Measurements from ENCODE around the gene ZCCHC2. TPM values are rescaled to one million over a fixed set of nuclear protein-coding genes. Genes with fewer than 3 reads are reported as not detected.

ZCCHC2 gene
- total and polyA plus RNA-seq, 2 of the 8 experiments (the other 6 are each of a cell fraction or from before 2014, with no cell fraction given), result 13.5 to 18.6 TPM

DNA sequence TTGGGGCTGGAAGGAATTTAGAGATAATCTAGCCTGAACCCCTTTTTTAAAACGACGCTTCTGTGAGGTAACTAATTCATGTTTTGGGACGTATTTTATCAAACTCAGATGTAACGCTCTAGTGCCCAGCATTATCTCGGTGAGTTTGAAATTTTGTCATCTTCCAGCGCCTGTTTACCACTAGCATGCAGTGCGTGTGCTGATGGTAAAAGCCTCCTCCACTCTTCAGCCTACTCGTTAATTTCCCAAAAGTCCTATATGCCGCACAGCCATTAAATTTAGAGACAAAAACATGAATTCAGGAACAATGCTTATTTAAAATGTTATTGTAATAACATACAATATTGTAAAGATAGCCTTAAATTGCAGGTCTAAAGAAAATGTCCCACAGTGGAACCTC is 2.8 kb downstream of the ZCCHC2 start:
- H3K4ac ChIP-seq (replicated peaks; ENCODE audit: insufficient read length, low read depth, low read length), result no peak overlapping the region
- POLR2A ChIA-PET (ENCODE audit: partially characterized antibody), result no interaction called here
- TF ChIP-seq RNF2 (IDR thresholded peaks at IDR 0.05; ENCODE audit: borderline replicate concordance, low read depth, low read length, missing control alignments, poor library complexity, severe bottlenecking), result peak; percentile 18
- no peak for TF ChIP-seq POU5F1 (IDR thresholded peaks at IDR 0.05; ENCODE audit: low read depth, low read length)
- H3K27me3 ChIP-seq (replicated peaks in 1 of 4; ENCODE audit: control insufficient read depth in 3 of 4, extremely low read depth in 1 of 4, insufficient read depth in 3 of 4, low read length in 3 of 4), result peaks cover 0 to 29% (median 17%) of the 10 kb centered on the region in 4 experiments; a peak in 6 of 7 replicates
- no peak overlapping the region for H2BK120ac ChIP-seq (replicated peaks; ENCODE audit: low read depth, low read length)
- DNase-seq (ENCODE audit: low read depth in 1 of 2, low spot score in 2 of 2), result no peak
- FAIRE-seq, result no peak
- CTCF ChIA-PET (ENCODE audit: partially characterized antibody), result interaction anchor here (0.8 kb wide), 1 partner anchor 61 kb away, joined by 3 read pairs; no protein-coding TSS in a partner anchor
- H2BK20ac ChIP-seq (ENCODE audit: low read length), result no peak overlapping the region
- no peaks in the 10 kb centered on the region for H3K9me3 ChIP-seq (ENCODE audit: insufficient read depth in 2 of 2, low read depth in 1 of 2, low read length in 1 of 2)
- H3K4me1 ChIP-seq (replicated peaks in 1 of 4; ENCODE audit: control insufficient read depth in 3 of 4, insufficient read depth in 4 of 4, low read length in 3 of 4), result peaks cover 0 to 11% (median 6%) of the 10 kb centered on the region in 4 experiments; a peak in 6 of 7 replicates
- no peak overlapping the region for H3K56ac ChIP-seq (replicated peaks; ENCODE audit: insufficient read length, low read depth, low read length)
- no peaks in the 10 kb centered on the region for H3K79me1 ChIP-seq (ENCODE audit: low read depth, low read length)
- H3K9ac ChIP-seq (replicated peaks in 1 of 4; ENCODE audit: extremely low read depth in 1 of 4, low read depth in 3 of 4, low read length in 3 of 4), result no peak overlapping the region
- no peak overlapping the region for H4K5ac ChIP-seq (ENCODE audit: insufficient read length, low read depth, low read length)
- H3K23me2 ChIP-seq (ENCODE audit: low read depth, low read length), result peaks cover 20% of the 10 kb centered on the region; the same call in 1 of the 2 replicates
- H2AK5ac ChIP-seq (ENCODE audit: low read depth, low read length), result no peak overlapping the region
- peaks cover 0 to 23% of the 10 kb centered on the region in 2 experiments; a peak in 2 of 4 replicates for H3K79me2 ChIP-seq (ENCODE audit: control insufficient read depth in 1 of 2, insufficient read depth in 2 of 2, low read length in 2 of 2)
- H2BK5ac ChIP-seq (ENCODE audit: low read depth, low read length), result no peak overlapping the region
- no peak overlapping the region for H2BK12ac ChIP-seq (ENCODE audit: low read depth, low read length)
- H3K23ac ChIP-seq (ENCODE audit: insufficient read length), result no peak overlapping the region
- H3K4me2 ChIP-seq (ENCODE audit: insufficient read depth in 1 of 2, low read depth in 2 of 2, low read length in 2 of 2), result peak overlapping the region; percentile 83 to 98
- H3K4me3 ChIP-seq (ENCODE audit: extremely low read depth in 1 of 4, insufficient read depth in 2 of 4, low read depth in 3 of 4, low read length in 4 of 4), result peak overlapping the region in 3 of 4 experiments; percentile 65 to 79 (median 65); a peak in 5 of 8 replicates
- H3K36me3 ChIP-seq (ENCODE audit: control insufficient read depth in 2 of 4, insufficient read depth in 4 of 4, low read length in 3 of 4), result no peaks in the 10 kb centered on the region
- no peak overlapping the region for H2AFZ ChIP-seq (ENCODE audit: low read length)
- peaks cover 8 to 19% of the 10 kb centered on the region in 2 experiments for H4K20me1 ChIP-seq (replicated peaks in 1 of 2; ENCODE audit: control insufficient read depth in 1 of 2, insufficient read depth in 2 of 2, low read length in 2 of 2)
- H2BK15ac ChIP-seq (ENCODE audit: low read length), result no peak overlapping the region
- WGBS, 2 experiments (ENCODE audit: extremely low coverage in 1 of 2, insufficient coverage in 1 of 2, insufficient read length in 1 of 2, insufficient replicate concordance in 2 of 2, low coverage in 1 of 2, low lambda C conversion rate in 2 of 2, missing lambda C conversion rate in 1 of 2), result 81% methylated on average over 9 of the region's 9 CpGs; no CpG with 5 or more reads in 1 of the 2 experiments
- H4K8ac ChIP-seq (ENCODE audit: extremely low read depth, insufficient read depth, low read length), result no peak overlapping the region
- no peak overlapping the region for H3K27ac ChIP-seq (ENCODE audit: low read depth, low read length)
- no peak overlapping the region for H4K91ac ChIP-seq (replicated peaks; ENCODE audit: insufficient read length, low read length)
- H3K18ac ChIP-seq (ENCODE audit: extremely low read depth, low read length), result no peak overlapping the region
- no peak overlapping the region for H3K14ac ChIP-seq (ENCODE audit: insufficient read length)
